ENCODE measurements around the gene PDZD2. TPM values are rescaled to one million over a fixed set of nuclear protein-coding genes. Genes with fewer than 3 reads are reported as not detected.
A peak's percentile ranks its signal among the peaks of the same experiment; 100 is the strongest.
"Not testable (repeated sequence)": the region's sequence is repeated elsewhere in the genome, so short reads cannot be mapped to it uniquely, and the experiment has no call there.

PDZD2 gene
- total RNA-seq, 1 experiment from 2014 or later: 2.1 TPM

- Histone ChIP-seq H3K27me3 (ENCODE audit: control insufficient read depth, insufficient read depth, low read length) (no peaks in the 10 kb centered on the region), H3K4me3 (ENCODE audit: insufficient read depth, low read depth, low read length) (no peak overlapping the region), H3K36me3 (replicated peaks; ENCODE audit: control insufficient read depth, insufficient read depth, low read length) (no peaks in the 10 kb centered on the region)
- peak; percentile 52 for DNase-seq
Measured at GRCh38 chr5:31768784-31769183, 129.9 kb downstream of the PDZD2 start.

GRCh38 chr5:31769530-31769929, 130.6 kb downstream of the PDZD2 start:
- no peaks in the 10 kb centered on the region for H3K36me3 ChIP-seq (replicated peaks; ENCODE audit: control insufficient read depth, insufficient read depth, low read length)
- no peak for DNase-seq
- H3K27me3 ChIP-seq (ENCODE audit: control insufficient read depth, insufficient read depth, low read length): no peaks in the 10 kb centered on the region
- no peak overlapping the region for H3K4me3 ChIP-seq (ENCODE audit: insufficient read depth, low read depth, low read length)

GRCh38 chr5:31770132-31770720, 131.3 kb downstream of the PDZD2 start:
- H3K4me3 ChIP-seq (ENCODE audit: insufficient read depth, low read depth, low read length): no peak overlapping the region
- DNase-seq: peak; percentile 68
- H3K27me3 ChIP-seq (ENCODE audit: control insufficient read depth, insufficient read depth, low read length): no peaks in the 10 kb centered on the region
- H3K36me3 ChIP-seq (replicated peaks; ENCODE audit: control insufficient read depth, insufficient read depth, low read length): no peaks in the 10 kb centered on the region

- Histone ChIP-seq H3K4me3 (ENCODE audit: insufficient read depth, low read depth, low read length) (no peak overlapping the region), H3K36me3 (replicated peaks; ENCODE audit: control insufficient read depth, insufficient read depth, low read length) (no peaks in the 10 kb centered on the region; the same call in 1 of the 2 replicates), H3K27me3 (ENCODE audit: control insufficient read depth, insufficient read depth, low read length) (no peaks in the 10 kb centered on the region)
- no peak for DNase-seq
Measured at GRCh38 chr5:31770998-31771397, 132.1 kb downstream of the PDZD2 start.

- Histone ChIP-seq H3K36me3 (replicated peaks; ENCODE audit: control insufficient read depth, insufficient read depth, low read length) (no peaks in the 10 kb centered on the region; the same call in 1 of the 2 replicates), H3K4me3 (ENCODE audit: insufficient read depth, low read depth, low read length) (no peak overlapping the region), H3K27me3 (ENCODE audit: control insufficient read depth, insufficient read depth, low read length) (no peaks in the 10 kb centered on the region)
- no peak for DNase-seq
Measured at GRCh38 chr5:31771500-31771899, 132.6 kb downstream of the PDZD2 start.

- not testable (repeated sequence) for H3K36me3 ChIP-seq (replicated peaks; ENCODE audit: control insufficient read depth, insufficient read depth, low read length); H3K27me3 ChIP-seq (ENCODE audit: control insufficient read depth, insufficient read depth, low read length); DNase-seq; H3K4me3 ChIP-seq (ENCODE audit: insufficient read depth, low read depth, low read length)
Measured at GRCh38 chr5:31776294-31776693, 137.4 kb downstream of the PDZD2 start.

- no peaks in the 10 kb centered on the region for H3K27me3 ChIP-seq (ENCODE audit: control insufficient read depth, insufficient read depth, low read length)
- H3K36me3 ChIP-seq (replicated peaks; ENCODE audit: control insufficient read depth, insufficient read depth, low read length): no peaks in the 10 kb centered on the region; the same call in 1 of the 2 replicates
- no peak overlapping the region for H3K4me3 ChIP-seq (ENCODE audit: insufficient read depth, low read depth, low read length)
- DNase-seq: no peak
Measured at GRCh38 chr5:31776976-31777651, 138.2 kb downstream of the PDZD2 start.

GRCh38 chr5:31781772-31782171, 142.8 kb downstream of the PDZD2 start:
- Histone ChIP-seq H3K4me3 (ENCODE audit: insufficient read depth, low read depth, low read length) (no peak overlapping the region), H3K27me3 (ENCODE audit: control insufficient read depth, insufficient read depth, low read length) (no peaks in the 10 kb centered on the region), H3K36me3 (replicated peaks; ENCODE audit: control insufficient read depth, insufficient read depth, low read length) (no peaks in the 10 kb centered on the region; the same call in 1 of the 2 replicates)
- DNase-seq: no peak

GRCh38 chr5:31783086-31783645, 144.2 kb downstream of the PDZD2 start:
- no peak for DNase-seq

GRCh38 chr5:31783731-31784130, 144.8 kb downstream of the PDZD2 start:
- H3K36me3 ChIP-seq (replicated peaks; ENCODE audit: control insufficient read depth, insufficient read depth, low read length): no peaks in the 10 kb centered on the region; the same call in 1 of the 2 replicates
- no peak overlapping the region for H3K4me3 ChIP-seq (ENCODE audit: insufficient read depth, low read depth, low read length)
- H3K27me3 ChIP-seq (ENCODE audit: control insufficient read depth, insufficient read depth, low read length): no peaks in the 10 kb centered on the region
- no peak for DNase-seq

More at GRCh38 chr5:31783086-31783645, 144.2 kb downstream of the PDZD2 start:
- Histone ChIP-seq H3K27me3 (ENCODE audit: control insufficient read depth, insufficient read depth, low read length) (no peaks in the 10 kb centered on the region), H3K4me3 (ENCODE audit: insufficient read depth, low read depth, low read length) (no peak overlapping the region), H3K36me3 (replicated peaks; ENCODE audit: control insufficient read depth, insufficient read depth, low read length) (no peaks in the 10 kb centered on the region; the same call in 1 of the 2 replicates)

GRCh38 chr5:31786090-31786631, 147.2 kb downstream of the PDZD2 start:
- Histone ChIP-seq H3K36me3 (replicated peaks; ENCODE audit: control insufficient read depth, insufficient read depth, low read length) (no peaks in the 10 kb centered on the region), H3K27me3 (ENCODE audit: control insufficient read depth, insufficient read depth, low read length) (no peaks in the 10 kb centered on the region), H3K4me3 (ENCODE audit: insufficient read depth, low read depth, low read length) (no peak overlapping the region)
- no peak for DNase-seq

- no peaks in the 10 kb centered on the region for H3K36me3 ChIP-seq (replicated peaks; ENCODE audit: control insufficient read depth, insufficient read depth, low read length)
- no peak for DNase-seq
- no peaks in the 10 kb centered on the region for H3K27me3 ChIP-seq (ENCODE audit: control insufficient read depth, insufficient read depth, low read length)
- no peak overlapping the region for H3K4me3 ChIP-seq (ENCODE audit: insufficient read depth, low read depth, low read length)
Measured at GRCh38 chr5:31794009-31794408, 155.1 kb downstream of the PDZD2 start.

- Histone ChIP-seq H3K27me3 (ENCODE audit: control insufficient read depth, insufficient read depth, low read length) (no peaks in the 10 kb centered on the region), H3K4me3 (ENCODE audit: insufficient read depth, low read depth, low read length) (no peak overlapping the region), H3K36me3 (replicated peaks; ENCODE audit: control insufficient read depth, insufficient read depth, low read length) (no peaks in the 10 kb centered on the region; the same call in 1 of the 2 replicates)
- DNase-seq: no peak
Measured at GRCh38 chr5:31798168-31798567, 159.2 kb downstream of the PDZD2 start.

- H3K27me3 ChIP-seq (ENCODE audit: control insufficient read depth, insufficient read depth, low read length): no peaks in the 10 kb centered on the region
- H3K4me3 ChIP-seq (ENCODE audit: insufficient read depth, low read depth, low read length): no peak overlapping the region
- DNase-seq: no peak
- H3K36me3 ChIP-seq (replicated peaks; ENCODE audit: control insufficient read depth, insufficient read depth, low read length): no peaks in the 10 kb centered on the region; the same call in 1 of the 2 replicates
Measured at GRCh38 chr5:31800351-31800750, 161.4 kb downstream of the PDZD2 start.

Data from H7 (cell line).